DMS153 (cell line): ENCODE results near the gene PRRT4.

Source experiments
- DNase-seq: peaks from one replicate; lab custom pipeline; 2025; lab: John Stamatoyannopoulos, UW

Gene PRRT4

DNA sequence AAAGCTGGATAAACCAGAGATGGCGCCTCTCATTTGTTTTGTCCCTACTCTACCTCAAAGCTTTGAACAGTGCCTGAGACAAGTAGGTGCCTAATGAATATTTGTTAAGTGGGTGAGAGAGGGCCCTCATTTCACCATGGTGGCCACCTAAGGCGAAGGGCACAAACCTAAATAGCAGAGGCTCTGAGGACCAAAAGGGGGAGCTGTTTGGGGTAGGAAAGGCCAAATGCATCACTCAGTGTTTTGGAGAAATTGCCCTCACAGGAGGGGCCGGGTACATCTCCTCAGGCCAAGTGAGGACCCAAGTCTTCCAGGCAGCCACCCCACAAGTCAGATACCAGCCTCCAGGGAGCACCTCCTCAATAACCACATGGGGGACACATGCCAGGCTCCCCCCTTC lies 34.3 kb upstream of the PRRT4 start:
- DNase-seq = no peak

DNA sequence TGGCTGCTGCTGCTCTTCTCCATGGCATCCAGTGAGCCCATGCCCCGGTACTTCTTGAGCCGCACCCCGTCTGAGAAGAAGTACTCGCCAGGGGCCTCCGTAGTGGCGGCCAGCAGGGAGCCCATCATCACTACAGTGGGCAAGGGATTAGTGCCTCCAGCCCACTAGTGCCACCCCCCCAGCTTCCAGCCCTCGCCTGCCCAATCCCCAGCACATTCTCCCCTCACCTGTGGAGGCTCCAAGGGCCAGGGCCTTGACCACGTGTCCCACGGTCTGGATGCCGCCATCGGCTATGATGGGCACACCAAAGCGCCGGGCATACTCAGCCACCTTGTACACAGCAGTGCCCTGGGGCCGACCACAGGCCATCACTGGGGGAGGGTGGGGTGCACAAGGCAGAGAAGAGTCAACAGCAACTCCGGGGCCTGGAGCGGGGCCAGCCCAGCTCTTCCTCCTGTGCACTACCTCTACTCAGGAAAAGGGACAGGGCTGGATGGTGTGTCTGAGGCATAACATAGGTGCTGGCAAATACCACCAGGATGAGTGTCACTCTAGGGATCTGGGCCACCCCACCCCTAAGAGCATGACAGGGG lies 33.5 kb upstream of the PRRT4 start:
- no peak for DNase-seq

DNA sequence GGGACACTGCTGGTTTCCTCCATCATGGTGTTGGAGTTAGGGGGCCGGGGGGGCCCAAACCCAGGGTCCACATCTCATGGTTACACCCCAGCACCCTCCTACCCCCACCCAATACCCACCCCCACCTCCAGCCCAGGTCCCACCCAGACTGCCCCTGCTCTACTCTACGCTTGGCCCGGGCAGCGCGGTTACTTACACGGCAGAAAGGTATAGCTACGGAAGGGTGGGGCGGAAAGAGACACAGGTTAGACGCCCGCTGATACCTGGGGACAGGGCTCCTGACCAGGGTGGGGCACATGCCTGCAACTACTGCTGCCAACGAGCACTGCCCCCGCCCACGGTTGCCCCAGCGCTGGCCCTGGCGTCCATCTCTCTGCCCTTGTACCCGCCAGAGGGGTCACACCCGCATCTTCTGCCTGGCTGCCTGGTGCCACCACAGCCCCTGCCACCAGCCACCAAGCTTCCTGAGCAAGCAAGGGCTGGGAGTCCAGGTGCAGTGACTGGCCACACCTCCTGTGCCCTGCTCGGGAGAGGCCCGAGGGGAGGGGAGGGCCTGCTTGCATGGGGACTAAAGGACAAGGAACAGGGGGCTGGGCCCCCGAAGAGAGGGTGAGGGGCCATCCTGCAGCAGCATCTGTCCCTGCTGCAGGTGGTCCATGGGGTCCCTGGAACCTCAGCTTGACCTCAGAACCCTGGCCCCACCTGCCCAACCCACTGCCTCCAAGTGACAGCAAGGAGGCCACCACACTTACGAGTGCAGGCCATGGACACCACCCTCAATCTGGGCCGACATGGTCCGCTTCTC lies 32.2 kb upstream of the PRRT4 start:
- DNase-seq = no peak

DNA sequence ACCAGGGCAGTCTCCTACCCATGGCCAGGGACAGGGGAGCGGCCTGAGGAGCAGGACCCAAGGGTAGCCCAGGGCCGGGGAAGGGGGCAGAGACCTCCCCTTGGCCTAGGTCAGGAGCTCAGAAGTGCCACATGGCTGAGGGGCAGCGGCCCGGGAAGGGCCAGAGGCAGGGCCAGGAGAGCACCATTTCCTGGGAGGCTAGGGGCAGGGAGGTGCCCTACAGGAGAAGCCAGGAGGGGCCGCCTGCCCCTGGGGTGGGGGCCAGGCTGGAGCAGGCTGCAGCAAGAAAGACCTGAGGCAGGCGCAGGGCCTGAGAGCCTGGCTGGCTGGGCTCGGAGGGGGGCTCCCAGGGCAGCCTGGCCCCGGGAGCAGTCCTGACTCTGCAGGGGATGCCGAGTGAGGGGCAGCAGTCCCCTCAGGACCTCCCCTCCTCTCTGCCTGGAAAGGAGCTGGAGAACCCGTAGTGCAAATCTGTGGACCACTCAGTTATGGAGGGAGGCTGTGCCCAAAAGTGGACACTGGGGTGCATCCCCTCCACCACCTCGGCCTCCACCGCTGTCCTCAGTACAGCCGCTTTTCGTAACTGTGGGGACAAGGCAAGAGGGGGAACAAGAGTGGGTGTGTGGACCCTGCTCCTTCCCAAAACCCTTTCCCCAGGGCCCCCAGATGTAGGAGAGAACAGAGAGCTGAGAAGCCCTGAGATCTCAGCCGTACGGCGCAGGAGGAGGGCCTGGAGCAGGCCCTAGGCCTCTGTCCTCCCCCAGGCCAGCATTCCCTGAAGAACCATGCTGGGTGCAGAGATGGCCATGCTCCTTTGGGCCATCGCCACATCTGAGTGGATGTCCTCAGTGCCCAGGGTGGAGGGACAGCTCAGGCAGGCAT lies 31.2 kb upstream of the PRRT4 start:
- no peak for DNase-seq

DNA sequence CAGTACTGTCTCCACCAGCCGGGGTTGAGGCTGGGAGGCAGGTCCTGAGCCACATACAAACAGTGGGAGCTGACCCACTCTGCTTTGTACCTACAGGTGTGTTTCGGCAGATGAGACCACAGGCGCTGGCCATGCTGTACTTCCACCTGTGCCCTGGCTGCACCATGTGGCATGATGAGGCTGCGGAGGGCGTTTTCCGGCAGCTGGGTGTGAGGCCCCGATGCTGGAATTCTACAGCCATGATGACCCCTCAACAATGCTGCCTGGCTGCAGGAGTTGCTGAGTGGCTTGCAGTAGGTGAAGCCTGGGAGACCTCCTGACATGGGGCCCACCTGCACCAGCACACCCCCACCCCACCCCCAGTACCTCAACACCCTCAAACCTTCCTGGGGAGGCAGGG lies 30.3 kb upstream of the PRRT4 start:
- no peak for DNase-seq

DNA sequence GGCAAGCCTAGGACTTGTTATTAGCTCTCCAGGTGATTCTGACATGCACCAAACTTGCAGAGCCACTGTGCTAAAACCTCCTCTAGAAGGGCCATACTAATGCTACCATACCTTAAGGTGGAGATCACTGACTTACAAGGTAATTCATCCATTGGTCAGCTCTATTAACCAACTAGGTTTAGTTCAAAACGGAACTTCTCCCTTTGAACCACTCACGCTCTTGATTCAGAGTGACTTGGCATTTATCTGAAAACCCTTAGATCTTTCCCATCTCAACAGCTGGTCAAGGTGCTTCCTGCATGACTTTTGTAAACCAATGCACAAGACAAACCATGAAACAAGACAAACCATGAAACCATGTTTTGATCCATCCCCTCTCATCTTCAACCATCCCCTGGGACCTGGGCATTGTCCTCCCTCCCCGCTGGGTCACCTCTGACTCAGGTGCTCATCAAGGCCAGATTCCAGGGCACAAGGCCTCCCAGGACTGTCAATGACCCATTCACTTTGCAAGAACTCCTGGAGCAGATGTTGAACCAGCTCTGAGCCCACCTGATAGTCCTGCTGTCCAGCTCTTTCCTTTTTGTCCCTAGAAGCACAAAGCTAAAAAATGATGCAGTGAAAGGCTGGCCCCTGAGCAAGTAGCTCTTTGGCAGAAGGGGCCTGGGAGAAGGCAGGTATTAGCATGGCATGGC lies 29.5 kb upstream of the PRRT4 start:
- DNase-seq = no peak

DNA sequence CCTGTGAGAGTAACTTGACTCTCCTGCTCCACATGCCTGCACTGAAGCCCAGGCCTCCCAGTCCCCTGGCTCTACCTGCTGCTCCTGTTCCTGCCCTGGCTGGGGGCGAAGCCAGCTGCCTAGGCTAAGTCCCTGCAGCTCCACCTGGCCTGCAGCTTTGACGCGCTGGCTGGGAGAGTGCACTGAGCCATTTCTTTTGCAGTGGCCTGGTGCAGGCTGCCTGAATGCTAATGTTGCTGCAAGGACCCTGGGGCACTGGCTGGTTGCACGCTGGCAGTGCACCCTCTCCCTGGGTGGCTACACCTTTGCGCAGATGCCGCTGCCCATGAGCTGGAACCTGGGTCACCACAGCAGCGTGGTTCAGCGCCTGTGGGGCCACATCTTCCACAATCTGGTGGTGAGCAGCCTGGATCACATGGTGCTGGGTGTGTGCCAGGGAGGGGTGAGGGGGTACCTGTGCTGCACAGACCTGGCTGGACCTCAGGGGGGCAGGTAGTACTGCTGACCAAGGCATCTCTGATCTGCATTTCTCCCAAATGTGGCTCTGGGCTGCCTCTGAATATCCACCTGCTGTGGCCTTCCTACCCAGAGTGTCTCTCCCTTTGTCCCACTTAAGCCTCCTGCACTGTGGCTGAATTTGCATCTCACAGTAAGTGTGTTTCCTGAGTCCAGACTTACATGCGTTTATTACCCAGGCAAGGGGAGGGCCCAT lies 28.3 kb upstream of the PRRT4 start:
- no peak for DNase-seq

DNA sequence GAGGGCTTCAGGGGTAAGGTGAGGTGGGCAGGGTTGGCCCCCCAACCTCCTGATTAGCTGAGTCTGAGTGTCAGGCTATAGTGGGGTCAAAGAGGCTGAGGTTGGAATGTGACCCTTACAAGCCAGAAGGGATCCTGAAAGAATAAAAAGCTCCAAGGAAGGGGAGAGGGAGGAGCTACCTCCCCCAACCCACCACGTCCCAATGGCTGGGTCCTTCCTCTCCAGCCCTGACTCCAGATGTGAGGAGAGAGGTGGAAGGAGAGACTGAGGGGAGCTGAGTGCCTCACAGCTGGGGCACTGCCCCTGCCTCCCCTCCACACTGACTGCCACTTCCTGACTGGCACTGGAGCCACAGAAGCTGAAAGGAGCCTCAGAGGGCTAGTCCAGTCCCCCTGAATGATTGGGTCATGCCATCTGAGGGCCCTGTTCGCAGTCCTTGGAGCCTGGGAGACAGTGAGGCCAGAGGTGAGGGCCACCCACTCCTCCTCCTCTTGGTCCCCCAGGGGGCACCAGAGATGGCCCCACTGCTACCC lies 27.7 kb upstream of the PRRT4 start:
- no peak for DNase-seq

DNA sequence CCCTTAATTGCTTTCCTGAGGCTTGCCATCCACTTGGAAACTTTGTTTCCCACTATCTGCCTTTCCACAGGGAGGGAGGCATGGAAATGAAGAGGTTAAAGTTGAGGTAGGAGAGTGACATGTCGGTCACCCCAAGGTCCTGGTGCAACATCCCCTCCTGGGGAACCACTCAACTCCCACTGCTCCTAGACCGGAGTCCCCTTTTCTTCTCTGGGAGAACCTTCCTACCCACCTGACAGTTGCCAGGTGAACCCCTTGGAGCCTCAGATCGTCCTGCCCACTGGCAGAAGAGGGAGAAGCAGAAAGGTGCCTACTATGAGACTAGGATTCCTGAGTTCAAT lies 26.6 kb upstream of the PRRT4 start:
- no peak for DNase-seq

DNA sequence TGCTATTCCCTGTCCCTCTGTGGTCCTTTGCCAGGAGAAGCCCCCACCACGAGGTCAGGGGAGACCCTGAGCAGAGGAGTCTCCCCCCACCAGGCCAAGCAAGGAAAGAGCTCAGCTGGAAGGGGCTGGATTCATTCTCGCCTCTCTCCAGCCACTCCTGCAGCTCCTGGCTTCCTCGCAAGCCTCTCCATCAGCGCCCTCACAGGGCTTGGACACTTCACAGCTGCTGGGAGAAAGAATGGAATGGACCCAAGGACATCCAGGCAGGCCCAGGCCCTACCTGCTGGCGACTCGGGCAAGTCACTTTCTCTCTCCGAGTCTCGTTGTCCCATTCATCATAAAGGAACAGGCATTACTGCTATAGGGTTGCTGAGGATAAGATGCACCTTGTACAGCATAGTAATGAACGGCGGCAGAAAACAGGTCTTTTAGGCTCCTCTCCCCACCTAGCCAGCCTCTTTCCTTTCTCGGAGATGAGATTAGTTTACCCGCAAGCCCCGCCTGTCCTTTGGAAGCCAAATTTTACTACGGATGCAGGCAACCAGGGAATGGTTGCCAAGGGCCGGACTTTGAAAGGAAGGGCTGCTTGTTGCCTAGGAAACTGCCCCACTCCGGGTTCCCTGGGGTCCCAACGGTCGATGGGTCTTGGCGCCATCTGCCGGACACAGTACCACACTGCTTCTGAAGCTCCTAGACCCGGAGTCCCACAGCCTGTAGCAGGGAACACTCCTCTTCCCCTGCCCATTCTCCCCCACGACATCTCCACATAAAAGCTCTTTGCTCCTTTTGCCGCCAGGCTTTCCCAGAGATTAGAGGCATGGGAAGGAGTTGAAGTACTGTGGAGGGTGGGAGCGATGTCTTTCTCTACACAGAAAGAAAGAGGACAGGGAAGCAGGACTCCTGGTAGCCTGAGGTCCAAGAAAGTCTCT lies 26.0 kb upstream of the PRRT4 start:
- peak; percentile 5 for DNase-seq

DNA sequence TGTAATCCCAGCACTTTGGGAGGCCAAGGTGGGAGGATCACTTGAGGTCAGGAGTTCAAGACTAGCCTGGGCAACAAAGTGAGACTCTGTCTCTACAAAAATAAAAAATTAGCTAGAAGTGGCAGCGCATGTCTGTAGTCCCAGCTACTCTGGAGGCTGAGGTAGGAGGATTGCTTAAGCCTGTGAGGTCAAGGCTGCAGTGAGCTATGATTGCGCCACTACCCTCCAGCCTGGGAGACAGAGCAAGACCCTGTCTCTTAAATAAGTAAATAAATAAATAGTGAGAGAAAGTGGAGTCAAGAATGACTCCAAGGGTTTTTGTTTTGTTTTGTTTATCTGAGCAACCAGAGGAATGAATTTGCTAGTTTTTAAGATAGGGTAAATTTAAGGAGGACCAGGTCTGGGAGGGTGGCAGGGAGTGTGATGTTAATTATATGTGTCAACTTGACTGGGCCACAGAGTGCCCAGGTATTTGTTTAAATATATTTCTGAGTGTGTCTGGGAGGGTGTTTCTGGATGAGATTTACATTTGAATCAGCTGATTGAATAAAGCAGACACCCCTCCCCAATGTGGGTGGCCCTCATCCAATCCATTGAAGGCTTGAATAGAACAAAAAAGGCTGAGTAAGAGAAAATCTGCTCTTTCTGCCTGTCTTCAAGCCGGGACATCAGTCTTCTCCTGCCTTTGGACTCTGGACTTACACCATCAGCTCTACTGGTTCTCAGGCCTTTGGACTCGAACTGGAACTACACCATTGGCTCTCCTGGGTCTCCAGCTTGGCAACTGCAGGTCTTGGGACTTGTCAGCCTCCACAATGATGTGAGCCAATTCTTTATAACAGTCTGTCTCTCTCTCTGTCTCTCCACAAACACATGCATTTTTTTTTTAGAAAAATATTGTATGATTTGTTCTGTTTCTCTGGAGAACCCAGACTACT lies 24.8 kb upstream of the PRRT4 start:
- DNase-seq = no peak

DNA sequence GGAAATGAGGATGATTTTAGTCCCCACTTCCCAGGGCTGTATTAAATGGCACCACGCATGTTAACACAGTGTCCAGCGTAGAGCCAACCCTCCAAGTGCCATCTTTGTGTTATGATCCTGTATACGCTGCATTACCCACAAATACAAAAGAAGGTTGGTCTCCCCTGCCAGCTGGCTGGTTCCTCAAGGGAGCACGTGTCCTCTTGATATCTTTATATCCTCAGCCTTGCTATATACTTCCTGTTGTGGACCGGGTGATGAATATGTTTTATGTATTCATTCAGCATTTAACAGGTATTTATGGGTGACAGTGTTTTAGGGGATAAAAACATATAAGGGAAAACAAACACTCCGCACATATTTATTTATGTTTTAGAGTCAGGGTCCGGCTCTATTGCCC lies 23.2 kb upstream of the PRRT4 start:
- DNase-seq = peak; percentile 3

DNA sequence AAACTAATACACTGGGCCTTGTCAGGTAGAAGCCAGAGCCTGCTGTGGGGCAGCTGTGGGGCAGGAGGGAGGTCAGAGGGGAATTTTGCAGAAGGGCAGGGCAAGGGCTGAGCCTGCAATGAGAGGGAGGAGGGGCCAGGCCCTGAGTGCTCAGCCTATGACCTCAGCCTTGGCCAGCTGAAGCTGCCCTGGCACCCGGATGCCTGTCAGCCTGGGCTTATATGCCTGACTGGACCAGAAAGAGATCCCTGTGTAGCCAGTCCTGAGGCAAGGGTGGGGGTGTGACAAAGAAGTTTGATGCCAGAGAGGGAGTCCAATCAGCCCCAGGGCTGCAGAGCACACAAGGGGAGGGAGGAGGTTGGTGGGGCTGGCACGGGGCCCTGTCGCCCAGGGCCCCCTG lies 22.3 kb upstream of the PRRT4 start:
- no peak for DNase-seq

DNA sequence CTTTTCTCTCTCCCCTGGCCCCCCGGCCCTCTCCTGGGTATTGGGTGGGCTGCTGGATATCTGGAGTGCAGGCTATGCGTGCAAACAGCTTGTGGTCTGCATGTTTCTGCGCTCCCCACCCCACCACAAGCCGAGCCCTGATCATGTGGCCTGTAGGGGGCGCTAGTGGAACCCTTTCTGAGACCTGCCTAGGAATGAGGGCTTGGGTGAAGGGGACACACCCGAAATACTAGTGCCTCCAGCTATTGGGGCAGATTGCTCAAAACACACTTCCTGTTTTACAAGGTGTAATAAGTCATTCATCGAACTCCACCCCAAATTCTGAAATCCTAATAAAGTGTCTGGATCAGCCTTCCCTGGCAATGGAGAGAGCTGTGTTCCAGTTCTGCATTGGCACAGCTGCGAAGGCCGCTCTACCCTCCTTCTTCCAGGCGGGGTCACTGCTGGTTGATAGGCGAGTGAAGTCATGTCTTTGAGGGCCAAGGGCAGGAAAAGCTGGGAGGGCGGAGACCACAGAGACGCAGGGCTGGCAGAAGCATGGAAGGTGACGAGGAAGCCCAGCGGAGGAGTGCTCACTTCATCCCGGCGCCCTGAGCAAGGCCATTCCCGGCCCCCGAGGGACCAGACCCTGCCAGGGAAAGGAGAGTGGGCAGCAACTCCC lies 19.8 kb upstream of the PRRT4 start:
- no peak for DNase-seq

DNA sequence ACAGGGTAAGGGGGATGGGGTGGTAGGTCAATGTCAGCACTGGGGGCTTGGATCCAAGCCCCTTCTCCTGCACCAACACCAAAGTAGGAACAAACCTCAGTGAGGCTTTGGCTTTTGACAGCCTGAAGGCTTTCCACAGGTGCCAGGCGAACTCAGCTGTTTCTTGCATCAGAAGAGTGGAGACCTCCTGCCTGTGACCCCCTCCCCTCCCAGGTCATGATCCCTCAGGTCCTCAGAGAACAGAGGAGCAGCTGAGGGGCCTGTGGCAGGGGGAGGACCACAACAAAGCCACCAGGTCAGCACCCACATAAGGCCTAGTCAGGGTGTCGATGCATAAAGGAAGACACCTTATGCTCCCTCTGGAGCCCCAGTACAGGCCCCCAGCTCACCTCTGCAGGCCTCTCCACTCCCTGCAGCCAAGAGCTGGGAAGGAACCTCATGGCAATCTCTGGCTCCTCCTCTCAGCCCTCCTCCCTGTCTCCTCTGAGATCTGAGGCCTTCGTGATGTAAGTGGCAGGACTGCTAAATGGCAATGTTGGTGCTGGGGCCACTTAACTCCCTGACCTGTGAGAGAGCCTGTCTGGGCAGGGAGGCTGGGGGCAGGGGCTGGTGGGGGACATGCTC lies 19.1 kb upstream of the PRRT4 start:
- no peak for DNase-seq

DNA sequence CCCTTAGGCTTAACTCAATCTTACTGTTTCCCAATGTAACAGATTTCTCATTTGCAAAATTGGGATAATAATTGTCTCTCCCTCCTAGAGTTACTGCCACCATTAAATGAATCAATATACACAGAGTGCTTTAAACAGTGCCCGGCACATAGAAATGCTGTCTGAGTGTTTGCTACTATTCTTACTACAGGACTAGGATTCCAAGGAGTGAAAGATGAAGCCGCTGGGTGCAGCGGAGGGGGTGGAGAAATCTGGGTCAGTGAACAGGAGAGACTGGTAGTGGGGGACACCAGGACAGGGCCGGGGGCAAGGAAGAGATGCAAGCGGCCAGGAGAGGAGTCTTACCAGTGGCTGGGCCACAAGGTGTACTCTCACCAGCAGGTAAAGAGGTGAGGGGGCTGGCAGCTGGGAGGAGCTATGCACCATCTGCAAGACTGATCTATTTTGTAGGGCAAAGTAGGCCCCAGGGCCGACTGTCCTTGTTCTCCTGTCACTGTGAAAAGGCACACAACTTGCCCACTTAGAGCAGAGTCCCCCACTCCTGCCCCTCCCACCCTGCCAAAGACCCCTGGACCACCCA lies 18.5 kb upstream of the PRRT4 start:
- no peak for DNase-seq

DNA sequence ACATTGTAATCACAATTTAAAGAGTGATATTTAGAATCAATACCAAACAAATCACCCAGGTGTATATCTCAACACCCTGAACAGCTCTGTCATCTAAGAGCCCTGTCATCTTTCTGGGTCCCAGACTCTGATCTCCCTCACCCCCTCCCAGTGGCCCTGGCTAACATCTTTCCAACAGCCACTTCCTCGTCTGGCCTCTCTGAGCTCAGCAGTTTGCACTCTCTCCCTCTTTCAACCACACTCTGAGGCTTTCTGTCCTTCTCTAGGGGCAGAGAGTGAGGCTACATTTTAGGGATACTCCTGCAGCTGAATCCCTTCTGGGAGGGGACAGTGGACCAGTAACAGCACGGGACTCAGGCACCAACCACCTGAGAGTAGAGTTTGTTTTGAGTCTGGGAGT lies 17.1 kb upstream of the PRRT4 start:
- DNase-seq = no peak

DNA sequence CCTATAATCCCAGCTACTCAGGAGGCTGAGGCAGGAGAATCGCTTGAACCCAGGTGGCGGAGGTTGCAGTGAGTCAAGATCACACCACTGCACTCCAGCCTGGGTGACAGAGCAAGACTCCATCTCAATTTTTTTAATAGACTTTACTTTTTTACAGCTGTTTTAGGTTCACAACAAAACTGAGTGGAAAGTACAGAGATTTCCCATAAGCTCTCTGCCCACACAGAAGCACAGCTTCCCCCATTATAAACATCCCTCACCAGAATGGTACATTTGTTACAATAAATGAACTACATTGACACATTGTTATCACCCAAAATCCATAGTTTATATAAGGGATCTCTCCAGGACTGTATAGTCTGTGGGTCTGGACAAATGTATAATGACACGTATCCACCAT lies 14.6 kb upstream of the PRRT4 start:
- no peak for DNase-seq
